HG02610 (cell line): Measurements from ENCODE around the gene SSBP2.

Source experiments
- ATAC-seq: cut with Tn5 transposase; IDR thresholded peaks from one replicate; pipeline ENCODE4 v1.9.1; 2021; ENCODE audit warnings: mild to moderate bottlenecking, moderate library complexity; ENCODE audit not compliant: unreplicated experiment

The SSBP2 gene

GRCh38 chr5:81402192-81402930 lies 348.5 kb downstream of the SSBP2 start:
- no peak for ATAC-seq

DNA sequence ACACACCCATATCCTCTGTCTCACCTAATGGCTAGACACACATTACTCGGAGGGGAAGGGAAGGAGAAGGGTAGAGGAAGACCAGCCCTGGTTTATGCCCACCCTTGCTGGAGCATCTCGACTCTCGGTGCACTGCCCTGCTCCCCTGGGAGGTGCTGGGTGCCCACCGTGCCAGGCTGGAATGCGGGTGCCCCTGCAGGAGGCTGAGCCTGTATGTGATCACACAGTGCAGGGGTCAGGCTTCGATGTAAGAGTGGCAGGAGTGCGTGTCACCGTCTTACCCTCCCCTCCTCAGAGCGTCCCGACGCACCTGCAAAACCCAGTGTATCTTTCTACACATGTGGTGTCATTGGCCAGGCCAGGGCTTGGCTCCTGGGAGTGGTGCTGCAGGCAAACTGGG lies 349.6 kb downstream of the SSBP2 start:
- ATAC-seq = no peak

DNA sequence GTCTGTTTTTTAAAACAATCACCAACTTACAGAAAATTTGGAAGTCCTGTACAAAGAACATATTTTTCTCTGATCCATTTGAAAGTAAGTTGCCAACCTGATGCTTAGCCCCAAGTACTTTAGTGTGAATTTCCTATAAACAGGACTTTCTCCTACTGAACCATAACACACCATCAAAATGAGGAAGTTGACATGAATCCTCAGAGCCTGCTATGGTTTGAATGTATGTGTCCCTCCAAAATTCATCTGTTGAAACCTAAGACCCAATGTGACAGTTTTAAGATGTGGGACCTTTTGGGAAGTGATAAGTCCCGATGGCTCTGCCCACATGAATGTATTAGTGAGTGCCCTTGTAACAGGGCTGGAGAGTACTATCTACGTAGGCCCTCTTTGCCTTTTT lies 350.5 kb downstream of the SSBP2 start:
- no peak for ATAC-seq

- ATAC-seq = no peak
Observed at GRCh38 chr5:81398741-81399140, 352.2 kb downstream of the SSBP2 start.

GRCh38 chr5:81397176-81397575 lies 353.7 kb downstream of the SSBP2 start:
- ATAC-seq = no peak

DNA sequence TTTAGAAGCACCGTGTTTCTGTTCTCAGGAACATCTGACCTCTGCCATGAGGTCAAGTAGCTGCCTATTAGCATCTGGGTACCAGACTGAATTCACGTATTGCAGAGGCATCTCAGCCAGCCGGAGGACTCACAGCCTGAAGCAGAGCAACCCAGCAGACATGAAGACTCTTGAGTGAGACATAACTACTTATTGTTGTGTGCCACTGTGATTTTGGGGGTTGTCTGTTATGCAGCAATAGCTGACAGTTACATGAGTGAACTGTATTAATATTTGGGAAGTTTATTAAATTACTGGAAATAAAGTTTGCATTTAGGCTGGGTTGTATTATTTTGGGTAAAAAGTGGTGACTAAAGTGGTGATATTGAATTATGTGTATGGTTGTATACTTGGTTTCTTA lies 355.6 kb downstream of the SSBP2 start:
- ATAC-seq = no peak

GRCh38 chr5:81393783-81394718 lies 356.8 kb downstream of the SSBP2 start, which contains the start of gene ACOT12:
ACOT12 (minus strand) TSS chr5:81394134; CDS start chr5:81394114, 20 bp downstream.
- no peak for ATAC-seq

DNA sequence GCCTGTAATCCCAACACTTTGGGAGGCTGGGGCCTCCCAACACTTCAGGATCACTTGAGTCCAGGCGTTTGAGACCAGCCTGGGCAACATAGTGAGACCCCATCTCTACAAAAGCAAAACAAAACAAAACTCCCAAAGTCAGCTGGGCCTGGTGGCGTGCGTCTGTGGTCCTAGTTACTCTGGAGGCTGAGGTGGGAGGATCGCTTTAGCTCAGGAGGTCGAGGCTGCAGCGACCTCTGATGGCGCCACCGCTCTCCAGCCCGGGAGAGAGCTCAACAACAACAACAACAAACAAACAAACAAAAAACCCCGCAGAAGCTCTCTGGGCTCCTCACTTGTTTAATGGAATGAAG lies 357.5 kb downstream of the SSBP2 start:
- no peak for ATAC-seq

GRCh38 chr5:81389025-81389424 lies 361.9 kb downstream of the SSBP2 start:
- no peak for ATAC-seq

DNA sequence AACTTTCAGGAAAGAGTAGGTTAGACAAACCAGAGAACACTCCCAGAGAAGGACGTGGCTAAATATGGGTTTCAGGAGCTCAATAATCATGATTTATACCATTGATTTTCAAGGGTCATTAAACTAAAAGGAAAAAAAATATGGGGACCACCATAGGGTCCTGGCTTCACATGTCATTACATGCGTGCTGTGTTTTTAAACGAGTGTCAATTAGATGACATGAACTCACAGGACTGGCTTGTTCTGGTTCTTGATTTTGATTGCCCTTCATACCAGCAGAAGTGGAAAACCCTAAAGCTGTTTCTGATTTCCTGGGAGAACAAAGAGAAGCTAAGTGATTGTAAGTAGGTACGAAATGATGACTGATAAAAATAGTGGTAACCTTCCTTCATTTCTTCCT lies 362.7 kb downstream of the SSBP2 start:
- no peak for ATAC-seq

GRCh38 chr5:81383867-81384266 lies 367.0 kb downstream of the SSBP2 start:
- no peak for ATAC-seq

GRCh38 chr5:81371354-81371876 lies 379.5 kb downstream of the SSBP2 start:
- no peak for ATAC-seq

GRCh38 chr5:81370912-81371311 lies 380.0 kb downstream of the SSBP2 start:
- no peak for ATAC-seq

GRCh38 chr5:81365541-81365940 lies 385.4 kb downstream of the SSBP2 start:
- ATAC-seq = no peak

- ATAC-seq = no peak
Observed at GRCh38 chr5:81363093-81363871, 387.6 kb downstream of the SSBP2 start.
